Upper lobe of left lung (tissue), 4 donors: Measurements from ENCODE around the gene SPRR1A.

Experiments used
- CTCF ChIP-seq, 6 experiments: fragments of 450-650 bp in 4 of 6; fragments of 200-600 bp in 2 of 6; sonication (generic) in 2 of 6; IDR thresholded peaks; one replicate each; pipeline ENCODE4 v1.5.1; 2016 to 2019; ENCODE audit warnings: antibody characterized with exemption in 6 of 6
- POLR2A ChIP-seq, 4 donors: fragments of 450-650 bp; IDR thresholded peaks; one replicate each; pipeline ENCODE4 v1.5.1; 2016 to 2017; ENCODE audit warnings: antibody characterized with exemption in 4 of 4, mild to moderate bottlenecking in 2 of 4

- no peak for TF ChIP-seq CTCF (IDR thresholded peaks at IDR 0.05)
- TF ChIP-seq POLR2A (IDR thresholded peaks at IDR 0.05): no peak
Measured at GRCh38 chr1:152959801-152960451, 24.0 kb upstream of the SPRR1A start.
